ENCODE measurements around the gene ABCB11. TPM values are rescaled to one million over a fixed set of nuclear protein-coding genes. Genes with fewer than 3 reads are reported as not detected.

ABCB11 gene
- total and polyA plus RNA-seq, 9 of the 15 experiments (the other 6 are each of a cell fraction or from before 2014, with no cell fraction given) = 0.04 to 0.51 (median 0.10) TPM; not detected in 1

GRCh38 chr2:169072163-169072925, 41.2 kb upstream of the ABCB11 start (continued):
- TF ChIP-seq DMBX1 (CRISPR knock-in tag; IDR thresholded peaks at IDR 0.05; ENCODE audit: borderline replicate concordance) (peak; percentile 22; the same call in 1 of the 2 replicates), TAF7 (tag; IDR thresholded peaks at IDR 0.05) (no peak), BCOR (IDR thresholded peaks at IDR 0.05) (peak; percentile 57), ZNF134 (CRISPR knock-in tag; conservative IDR thresholded peaks at IDR 0.05) (no peak), NRF1 (conservative IDR thresholded peaks at IDR 0.05 in 1 of 2, IDR thresholded peaks at IDR 0.05 in 1 of 2) (peak in 1 of 2 experiments; percentile 27; a peak in 2 of 4 replicates), ZNF764 (CRISPR knock-in tag; IDR thresholded peaks at IDR 0.05; ENCODE audit: low read depth) (no peak), RBM14 (IDR thresholded peaks at IDR 0.05; ENCODE audit: borderline replicate concordance, insufficient read depth, low read depth, low read length) (no peak), ARHGAP35 (IDR thresholded peaks at IDR 0.05; ENCODE audit: partially characterized antibody) (no peak), ZBTB26 (CRISPR knock-in tag; IDR thresholded peaks at IDR 0.05) (no peak), FOSL1 (tag; conservative IDR thresholded peaks at IDR 0.05) (peak; percentile 48; the same call in 1 of the 2 replicates), FOXA3 (CRISPR knock-in tag; conservative IDR thresholded peaks at IDR 0.05 in 1 of 2, IDR thresholded peaks at IDR 0.05 in 1 of 2) (no peak; a peak in 1 of 4 replicates), ZNF143 (CRISPR knock-in tag; IDR thresholded peaks at IDR 0.05) (no peak), RBM17 (IDR thresholded peaks at IDR 0.05; ENCODE audit: borderline replicate concordance, low read depth, low read length) (no peak), L3MBTL2 (IDR thresholded peaks at IDR 0.05) (no peak), HDGF (IDR thresholded peaks at IDR 0.05) (no peak), GABPB2 (CRISPR knock-in tag; conservative IDR thresholded peaks at IDR 0.05) (no peak), U2AF2 (optimal IDR thresholded peaks at IDR 0.05; ENCODE audit: low read depth, low read length) (no peak), ZNF76 (CRISPR knock-in tag; IDR thresholded peaks at IDR 0.05; ENCODE audit: borderline replicate concordance) (no peak), ZNF311 (CRISPR knock-in tag; IDR thresholded peaks at IDR 0.05) (no peak), IFI16 (CRISPR knock-in tag; IDR thresholded peaks at IDR 0.05) (no peak), KHSRP (IDR thresholded peaks at IDR 0.05) (no peak; the same call in 1 of the 2 replicates), MTA3 (IDR thresholded peaks at IDR 0.05; ENCODE audit: borderline replicate concordance) (no peak), DNMT1 (IDR thresholded peaks at IDR 0.05) (no peak), ZFX (CRISPR knock-in tag; IDR thresholded peaks at IDR 0.05) (no peak), NEUROD1 (IDR thresholded peaks at IDR 0.05; ENCODE audit: borderline replicate concordance, low read depth, low read length, partially characterized antibody) (no peak), POLR2G (IDR thresholded peaks at IDR 0.05; ENCODE audit: low read depth, low read length) (no peak), THRAP3 (IDR thresholded peaks at IDR 0.05; ENCODE audit: borderline replicate concordance) (no peak), ZNF431 (CRISPR knock-in tag; IDR thresholded peaks at IDR 0.05) (no peak), COPS2 (conservative IDR thresholded peaks at IDR 0.05) (no peak), DLX4 (CRISPR knock-in tag; IDR thresholded peaks at IDR 0.05) (no peak), NELFE (IDR thresholded peaks at IDR 0.05; ENCODE audit: insufficient read depth, insufficient read length) (no peak)
